ENCODE measurements around the gene PTGDR. TPM values are rescaled to one million over a fixed set of nuclear protein-coding genes. Genes with fewer than 3 reads are reported as not detected.

PTGDR gene
- total and polyA plus RNA-seq, 2 experiments from 2014 or later: 0.06 TPM; not detected in 1

DNA sequence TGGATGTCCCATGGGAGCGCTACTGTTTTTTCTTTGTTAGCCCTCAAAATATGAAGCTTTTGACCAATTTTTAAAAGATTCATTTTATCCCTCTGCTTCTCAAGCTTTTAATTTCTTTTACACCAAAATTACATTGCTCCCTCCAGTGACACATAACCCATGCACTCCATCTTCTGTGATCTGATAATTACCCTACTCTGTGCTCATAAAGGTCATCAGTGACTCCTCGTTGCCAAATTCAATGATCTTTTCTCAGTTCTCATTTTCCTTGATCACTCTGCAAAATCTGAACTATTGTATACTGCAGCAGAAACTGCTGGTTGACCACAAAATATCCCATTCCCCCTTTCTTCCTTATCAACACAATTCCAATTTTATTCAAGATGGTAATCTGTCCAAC, 8.7 kb upstream of the PTGDR start:
- Histone ChIP-seq H3K27me3 (ENCODE audit: insufficient read depth) (no peaks in the 10 kb centered on the region), H3K4me2 (no peak overlapping the region)
- H3K4me1 Mint-ChIP-seq: peaks cover 4% of the 10 kb centered on the region

More for the DNA sequence above, 8.7 kb upstream of the PTGDR start:
- Histone ChIP-seq H4K20me1 (replicated peaks; ENCODE audit: insufficient read depth) (no peaks in the 10 kb centered on the region), H3K9me2 (ENCODE audit: insufficient read depth) (peaks cover 4% of the 10 kb centered on the region; the same call in 1 of the 2 replicates), H3F3A (replicated peaks; ENCODE audit: low read depth) (no peaks in the 10 kb centered on the region), H2AFZ (no peak overlapping the region), H3K4me1 (ENCODE audit: insufficient read depth) (peaks cover under 1% of the 10 kb centered on the region; the same call in 1 of the 2 replicates), H3K36me3 (ENCODE audit: insufficient read depth) (no peaks in the 10 kb centered on the region), H3K27ac (ENCODE audit: low read depth) (no peak overlapping the region), H3K4me3 (no peak overlapping the region), H3K79me2 (replicated peaks; ENCODE audit: insufficient read depth) (no peaks in the 10 kb centered on the region)
- Mint-ChIP-seq H3K9me3 (peaks cover 2% of the 10 kb centered on the region; the same call in 1 of the 3 replicates), H3K27ac (no peak overlapping the region), H3K36me3 (ENCODE audit: low read depth) (no peaks in the 10 kb centered on the region), H3K27me3 (ENCODE audit: insufficient read depth, low read depth, poor library complexity) (peaks cover 2% of the 10 kb centered on the region), H3K4me3 (no peak overlapping the region)
- no peak for ATAC-seq
- DNase-seq (ENCODE audit: low spot score): no peak
- TF ChIP-seq, protein P1, sequence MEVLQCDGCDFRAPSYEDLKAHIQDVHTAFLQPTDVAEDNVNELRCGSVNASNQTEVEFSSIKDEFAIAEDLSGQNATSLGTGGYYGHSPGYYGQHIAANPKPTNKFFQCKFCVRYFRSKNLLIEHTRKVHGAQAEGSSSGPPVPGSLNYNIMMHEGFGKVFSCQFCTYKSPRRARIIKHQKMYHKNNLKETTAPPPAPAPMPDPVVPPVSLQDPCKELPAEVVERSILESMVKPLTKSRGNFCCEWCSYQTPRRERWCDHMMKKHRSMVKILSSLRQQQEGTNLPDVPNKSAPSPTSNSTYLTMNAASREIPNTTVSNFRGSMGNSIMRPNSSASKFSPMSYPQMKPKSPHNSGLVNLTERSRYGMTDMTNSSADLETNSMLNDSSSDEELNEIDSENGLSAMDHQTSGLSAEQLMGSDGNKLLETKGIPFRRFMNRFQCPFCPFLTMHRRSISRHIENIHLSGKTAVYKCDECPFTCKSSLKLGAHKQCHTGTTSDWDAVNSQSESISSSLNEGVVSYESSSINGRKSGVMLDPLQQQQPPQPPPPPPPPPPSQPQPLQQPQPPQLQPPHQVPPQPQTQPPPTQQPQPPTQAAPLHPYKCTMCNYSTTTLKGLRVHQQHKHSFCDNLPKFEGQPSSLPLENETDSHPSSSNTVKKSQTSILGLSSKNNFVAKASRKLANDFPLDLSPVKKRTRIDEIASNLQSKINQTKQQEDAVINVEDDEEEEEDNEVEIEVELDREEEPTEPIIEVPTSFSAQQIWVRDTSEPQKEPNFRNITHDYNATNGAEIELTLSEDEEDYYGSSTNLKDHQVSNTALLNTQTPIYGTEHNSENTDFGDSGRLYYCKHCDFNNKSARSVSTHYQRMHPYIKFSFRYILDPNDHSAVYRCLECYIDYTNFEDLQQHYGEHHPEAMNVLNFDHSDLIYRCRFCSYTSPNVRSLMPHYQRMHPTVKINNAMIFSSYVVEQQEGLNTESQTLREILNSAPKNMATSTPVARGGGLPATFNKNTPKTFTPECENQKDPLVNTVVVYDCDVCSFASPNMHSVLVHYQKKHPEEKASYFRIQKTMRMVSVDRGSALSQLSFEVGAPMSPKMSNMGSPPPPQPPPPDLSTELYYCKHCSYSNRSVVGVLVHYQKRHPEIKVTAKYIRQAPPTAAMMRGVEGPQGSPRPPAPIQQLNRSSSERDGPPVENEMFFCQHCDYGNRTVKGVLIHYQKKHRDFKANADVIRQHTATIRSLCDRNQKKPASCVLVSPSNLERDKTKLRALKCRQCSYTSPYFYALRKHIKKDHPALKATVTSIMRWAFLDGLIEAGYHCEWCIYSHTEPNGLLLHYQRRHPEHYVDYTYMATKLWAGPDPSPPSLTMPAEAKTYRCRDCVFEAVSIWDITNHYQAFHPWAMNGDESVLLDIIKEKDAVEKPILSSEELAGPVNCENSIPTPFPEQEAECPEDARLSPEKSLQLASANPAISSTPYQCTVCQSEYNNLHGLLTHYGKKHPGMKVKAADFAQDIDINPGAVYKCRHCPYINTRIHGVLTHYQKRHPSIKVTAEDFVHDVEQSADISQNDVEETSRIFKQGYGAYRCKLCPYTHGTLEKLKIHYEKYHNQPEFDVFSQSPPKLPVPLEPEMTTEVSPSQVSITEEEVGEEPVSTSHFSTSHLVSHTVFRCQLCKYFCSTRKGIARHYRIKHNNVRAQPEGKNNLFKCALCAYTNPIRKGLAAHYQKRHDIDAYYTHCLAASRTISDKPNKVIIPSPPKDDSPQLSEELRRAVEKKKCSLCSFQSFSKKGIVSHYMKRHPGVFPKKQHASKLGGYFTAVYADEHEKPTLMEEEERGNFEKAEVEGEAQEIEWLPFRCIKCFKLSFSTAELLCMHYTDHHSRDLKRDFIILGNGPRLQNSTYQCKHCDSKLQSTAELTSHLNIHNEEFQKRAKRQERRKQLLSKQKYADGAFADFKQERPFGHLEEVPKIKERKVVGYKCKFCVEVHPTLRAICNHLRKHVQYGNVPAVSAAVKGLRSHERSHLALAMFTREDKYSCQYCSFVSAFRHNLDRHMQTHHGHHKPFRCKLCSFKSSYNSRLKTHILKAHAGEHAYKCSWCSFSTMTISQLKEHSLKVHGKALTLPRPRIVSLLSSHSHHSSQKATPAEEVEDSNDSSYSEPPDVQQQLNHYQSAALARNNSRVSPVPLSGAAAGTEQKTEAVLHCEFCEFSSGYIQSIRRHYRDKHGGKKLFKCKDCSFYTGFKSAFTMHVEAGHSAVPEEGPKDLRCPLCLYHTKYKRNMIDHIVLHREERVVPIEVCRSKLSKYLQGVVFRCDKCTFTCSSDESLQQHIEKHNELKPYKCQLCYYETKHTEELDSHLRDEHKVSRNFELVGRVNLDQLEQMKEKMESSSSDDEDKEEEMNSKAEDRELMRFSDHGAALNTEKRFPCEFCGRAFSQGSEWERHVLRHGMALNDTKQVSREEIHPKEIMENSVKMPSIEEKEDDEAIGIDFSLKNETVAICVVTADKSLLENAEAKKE (CRISPR knock-in tag; IDR thresholded peaks at IDR 0.05): no peak
- TF ChIP-seq EZH2phosphoT487 (IDR thresholded peaks at IDR 0.05; ENCODE audit: unreplicated experiment) (no peak), STAT1 (IDR thresholded peaks at IDR 0.05; ENCODE audit: unreplicated experiment) (no peak)

Measured in GM23338 (cell line).